Measurements from ENCODE around the gene FGFBP1. TPM values are rescaled to one million over a fixed set of nuclear protein-coding genes. Genes with fewer than 3 reads are reported as not detected.

Gene FGFBP1
- total and polyA plus RNA-seq, 2 of the 4 experiments (the other 2 are of a cell fraction) = under 0.01 TPM; not detected in 1

GRCh38 chr4:15958562-15958961, 20.0 kb upstream of the FGFBP1 start:
- CTCF ChIA-PET = interaction anchor here (1.2 kb wide), 2 partner anchors 70 to 76 kb away, joined by 3 to 8 read pairs; no protein-coding TSS in a partner anchor

More at GRCh38 chr4:15958562-15958961, 20.0 kb upstream of the FGFBP1 start:
- H4K8ac ChIP-seq (ENCODE audit: low read depth in 2 of 2, low read length in 2 of 2) = no peak overlapping the region
- H3K4me3 ChIP-seq (ENCODE audit: insufficient read depth, low read depth, low read length) = no peak overlapping the region
- H3K9me1 ChIP-seq (ENCODE audit: insufficient read depth, low read length) = no peaks in the 10 kb centered on the region
- H4K20me1 ChIP-seq (ENCODE audit: insufficient read depth, low read length) = no peaks in the 10 kb centered on the region
- TF ChIP-seq MAFK (IDR thresholded peaks at IDR 0.05; ENCODE audit: low read depth, low read length) (no peak), RFX5 (IDR thresholded peaks at IDR 0.05; ENCODE audit: low read depth, low read length) (no peak), FOS (IDR thresholded peaks at IDR 0.05; ENCODE audit: low read depth, low read length) (no peak), MXI1 (IDR thresholded peaks at IDR 0.05; ENCODE audit: borderline replicate concordance, low read depth, low read length) (no peak), CEBPB (IDR thresholded peaks at IDR 0.05; ENCODE audit: low read depth, low read length) (no peak), RCOR1 (IDR thresholded peaks at IDR 0.05; ENCODE audit: insufficient replicate concordance, low read length) (no peak), POLR2A (IDR thresholded peaks at IDR 0.05; ENCODE audit: low read depth, low read length) (no peak), SMC3 (IDR thresholded peaks at IDR 0.05; ENCODE audit: low read depth, low read length) (no peak), RAD21 (IDR thresholded peaks at IDR 0.05; ENCODE audit: low read length) (no peak)
- H2BK15ac ChIP-seq (ENCODE audit: low read depth, low read length) = no peak overlapping the region
- H3K4me2 ChIP-seq (ENCODE audit: low read depth, low read length) = no peak overlapping the region
- H4K91ac ChIP-seq (ENCODE audit: insufficient read depth, low read depth, low read length) = no peak overlapping the region
- in situ Hi-C loops (cut with MboI; ENCODE audit: low sequenced_read_pairs) = loop anchor here (5.0 kb wide), 2 partner anchors 71 to 151 kb away; no protein-coding TSS in a partner anchor
- H2AK9ac ChIP-seq (replicated peaks; ENCODE audit: low read depth, low read length, poor library complexity) = no peak overlapping the region
- no peak overlapping the region for H3K9ac ChIP-seq (ENCODE audit: low read depth, low read length)
- intact Hi-C loops (cut with micrococcal nuclease) = no loop called here
- H3K9me3 ChIP-seq (ENCODE audit: control insufficient read depth, insufficient read depth, low read length) = no peaks in the 10 kb centered on the region
- H3K4me1 ChIP-seq (ENCODE audit: control insufficient read depth, insufficient read depth, low read length) = no peaks in the 10 kb centered on the region
- H3K79me1 ChIP-seq (ENCODE audit: low read depth in 1 of 2, low read length in 2 of 2) = no peaks in the 10 kb centered on the region
- POLR2A ChIA-PET (ENCODE audit: unreplicated experiment) = no interaction called here
- no peak overlapping the region for H3K23ac ChIP-seq (ENCODE audit: low read depth, low read length)
- H3K56ac ChIP-seq (ENCODE audit: extremely low read depth, insufficient read depth, low read length) = no peak overlapping the region
- no TSS peak for BruUV-seq (replicated peaks)
- H2BK120ac ChIP-seq (ENCODE audit: low read depth, low read length) = no peak overlapping the region
- no peak overlapping the region for H2AK5ac ChIP-seq (ENCODE audit: low read depth, low read length)
- no peak overlapping the region for H2AFZ ChIP-seq (replicated peaks; ENCODE audit: low read length, poor library complexity)
- H4K5ac ChIP-seq (ENCODE audit: low read depth, low read length) = no peak overlapping the region
- H3K27ac ChIP-seq (ENCODE audit: insufficient read depth, low read length) = no peak overlapping the region
- no peak overlapping the region for H2BK20ac ChIP-seq (ENCODE audit: low read depth, low read length)
- WGBS, 2 experiments (ENCODE audit: extremely low coverage in 2 of 2, insufficient read length in 1 of 2) = no CpG with 5 or more reads among the region's 2 CpGs
- no peak overlapping the region for H3K4ac ChIP-seq (ENCODE audit: low read depth, low read length)
- no peak overlapping the region for H3K14ac ChIP-seq (replicated peaks; ENCODE audit: low read depth, low read length)
- ATAC-seq (ENCODE audit: low read depth) (no peak), DNase-seq (no peak)
- H3K27me3 ChIP-seq (ENCODE audit: control insufficient read depth, insufficient read depth, low read length) = peaks cover 21% of the 10 kb centered on the region
- dilution Hi-C loops (cut with HindIII; ENCODE audit: low sequenced_read_pairs, unreplicated experiment) = no loop called here
- no peak overlapping the region for H3K18ac ChIP-seq (ENCODE audit: low read depth, low read length)
- H3K36me3 ChIP-seq (ENCODE audit: control insufficient read depth, insufficient read depth, low read length) = no peaks in the 10 kb centered on the region
- H2BK5ac ChIP-seq (ENCODE audit: low read depth, low read length, poor library complexity, severe bottlenecking) = no peak overlapping the region

Measured in IMR-90 (cell line).